Measurements from ENCODE around the gene MFSD6L. TPM values are rescaled to one million over a fixed set of nuclear protein-coding genes. Genes with fewer than 3 reads are reported as not detected.

MFSD6L gene
- total RNA-seq, 1 donor from 2014 or later: not detected

DNA sequence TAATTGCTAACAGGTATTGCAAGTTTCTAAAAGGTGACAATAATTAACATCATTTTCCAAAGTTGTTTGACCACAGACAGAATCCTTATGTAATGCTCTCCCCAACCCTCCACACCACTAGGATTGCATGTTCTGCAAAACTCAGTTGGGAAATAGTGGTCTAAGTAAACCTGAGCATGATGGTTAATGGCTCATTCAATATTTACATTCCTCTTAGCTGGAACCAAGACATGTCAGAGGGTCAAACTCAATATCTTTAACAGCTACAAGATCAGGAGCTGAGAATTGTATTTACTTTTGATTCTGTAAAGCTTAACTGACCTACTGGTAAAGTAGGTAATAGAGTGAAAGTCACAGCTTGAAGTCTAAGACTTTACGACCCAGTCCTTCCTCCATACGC, 10.2 kb downstream of the MFSD6L start:
- no peak for DNase-seq (ENCODE audit: low spot score in 2 of 2)
- intact Hi-C loops (cut with DNase I): loop anchor here (10.0 kb wide), 1 partner anchor 404 kb away; the partner anchor contains the start of gene RPL26

DNA sequence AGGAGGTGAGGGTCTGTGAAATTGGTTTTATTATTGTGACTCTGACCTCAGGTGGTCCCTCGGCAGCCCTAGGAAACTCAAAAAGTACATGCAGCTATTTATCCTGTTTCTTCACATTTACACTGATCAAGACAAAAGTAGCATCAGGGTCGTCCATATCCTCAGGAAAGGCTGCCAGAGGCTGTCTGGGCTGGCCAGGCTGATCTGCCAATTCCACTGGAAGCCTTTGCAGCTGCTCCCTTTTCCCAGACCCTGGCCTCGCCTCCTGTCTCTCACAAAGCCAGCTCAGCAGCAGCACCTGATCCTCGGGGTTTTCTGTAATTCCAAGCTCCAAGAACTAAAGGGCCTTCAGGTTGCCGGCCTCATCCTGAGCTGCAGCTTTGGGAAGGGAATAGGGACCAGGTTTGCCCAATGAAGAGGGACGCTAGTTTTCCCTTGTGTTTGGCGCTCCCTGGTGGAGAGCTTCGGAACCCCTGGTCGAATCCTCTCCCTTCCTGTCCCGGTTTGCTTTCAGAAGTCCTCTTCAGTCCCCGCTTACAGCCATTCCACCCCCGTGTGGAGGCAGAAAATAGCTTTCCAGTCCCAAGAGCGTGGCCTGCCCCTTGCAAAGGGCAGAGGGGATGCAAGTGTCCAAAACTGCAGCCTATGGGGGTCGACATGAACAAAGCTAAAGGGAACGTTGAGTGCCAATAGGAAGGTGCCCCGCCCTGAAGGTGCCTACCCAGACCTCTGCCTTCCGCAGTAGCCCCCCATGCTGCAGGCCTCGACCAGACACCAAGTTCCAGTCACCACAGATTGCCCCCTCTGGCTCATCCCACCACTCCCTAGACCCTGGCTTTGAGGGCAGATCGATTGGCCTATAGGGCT, 13.4 kb downstream of the MFSD6L start:
- TF ChIP-seq, protein P1, sequence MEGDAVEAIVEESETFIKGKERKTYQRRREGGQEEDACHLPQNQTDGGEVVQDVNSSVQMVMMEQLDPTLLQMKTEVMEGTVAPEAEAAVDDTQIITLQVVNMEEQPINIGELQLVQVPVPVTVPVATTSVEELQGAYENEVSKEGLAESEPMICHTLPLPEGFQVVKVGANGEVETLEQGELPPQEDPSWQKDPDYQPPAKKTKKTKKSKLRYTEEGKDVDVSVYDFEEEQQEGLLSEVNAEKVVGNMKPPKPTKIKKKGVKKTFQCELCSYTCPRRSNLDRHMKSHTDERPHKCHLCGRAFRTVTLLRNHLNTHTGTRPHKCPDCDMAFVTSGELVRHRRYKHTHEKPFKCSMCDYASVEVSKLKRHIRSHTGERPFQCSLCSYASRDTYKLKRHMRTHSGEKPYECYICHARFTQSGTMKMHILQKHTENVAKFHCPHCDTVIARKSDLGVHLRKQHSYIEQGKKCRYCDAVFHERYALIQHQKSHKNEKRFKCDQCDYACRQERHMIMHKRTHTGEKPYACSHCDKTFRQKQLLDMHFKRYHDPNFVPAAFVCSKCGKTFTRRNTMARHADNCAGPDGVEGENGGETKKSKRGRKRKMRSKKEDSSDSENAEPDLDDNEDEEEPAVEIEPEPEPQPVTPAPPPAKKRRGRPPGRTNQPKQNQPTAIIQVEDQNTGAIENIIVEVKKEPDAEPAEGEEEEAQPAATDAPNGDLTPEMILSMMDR (IDR thresholded peaks at IDR 0.05): peak; percentile 80 to 84 (median 80)
- no peaks in the 10 kb centered on the region for H3K36me3 ChIP-seq
- no peaks in the 10 kb centered on the region for H3K9me3 ChIP-seq
- DNase-seq (ENCODE audit: low spot score in 2 of 2): peak; percentile 36 to 93
- H3K4me1 ChIP-seq: peaks cover 0 to 8% of the 10 kb centered on the region in 2 donors
- H3K4me3 ChIP-seq: peak overlapping the region in 1 of 2 donors; percentile 10
- intact Hi-C loops (cut with DNase I): loop anchor here (1.0 to 10.0 kb wide), 3 partner anchors 31 to 401 kb away; partner anchors contain the start of gene RPL26
- H3K27ac ChIP-seq: peak overlapping the region; percentile 3 to 32
- no peaks in the 10 kb centered on the region for H3K27me3 ChIP-seq

More for the DNA sequence above, 10.2 kb downstream of the MFSD6L start:
- Histone ChIP-seq H3K27ac (no peak overlapping the region), H3K36me3 (no peaks in the 10 kb centered on the region), H3K4me3 (no peak overlapping the region), H3K9me3 (peaks cover 3 to 8% of the 10 kb centered on the region in 2 donors), H3K4me1 (peaks cover 0 to 8% of the 10 kb centered on the region in 2 donors), H3K27me3 (no peaks in the 10 kb centered on the region)
- TF ChIP-seq, protein P1 (IDR thresholded peaks at IDR 0.05): no peak

DNA sequence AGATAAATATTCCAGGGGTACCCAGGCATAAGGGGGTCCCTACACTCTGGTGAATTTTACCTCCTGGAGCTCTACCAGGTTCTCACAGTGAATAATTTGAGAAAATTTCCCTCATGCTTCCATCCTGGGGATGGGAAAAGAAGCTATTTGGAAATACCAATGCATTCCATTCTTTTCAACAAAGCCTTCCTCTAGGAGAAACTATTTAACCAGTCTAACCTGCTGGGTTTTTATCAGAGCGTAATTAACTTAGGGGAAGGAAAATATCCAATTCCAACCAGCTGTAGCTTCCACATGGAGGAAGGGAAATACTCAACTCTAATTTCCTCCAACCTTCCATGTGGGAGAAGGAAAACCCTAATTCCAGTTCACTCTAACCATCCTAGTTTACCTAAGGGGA, 17.0 kb downstream of the MFSD6L start:
- intact Hi-C loops (cut with DNase I): loop anchor here (10.0 kb wide), 1 partner anchor 397 kb away; the partner anchor contains the start of gene RPL26
- H3K4me1 ChIP-seq: peaks cover 0 to 8% of the 10 kb centered on the region in 2 donors
- no peak overlapping the region for H3K4me3 ChIP-seq
- H3K36me3 ChIP-seq: no peaks in the 10 kb centered on the region
- no peaks in the 10 kb centered on the region for H3K27me3 ChIP-seq
- no peak overlapping the region for H3K27ac ChIP-seq
- no peaks in the 10 kb centered on the region for H3K9me3 ChIP-seq
- no peak for DNase-seq (ENCODE audit: low spot score in 2 of 2)
- TF ChIP-seq, protein P1 (IDR thresholded peaks at IDR 0.05): no peak

DNA sequence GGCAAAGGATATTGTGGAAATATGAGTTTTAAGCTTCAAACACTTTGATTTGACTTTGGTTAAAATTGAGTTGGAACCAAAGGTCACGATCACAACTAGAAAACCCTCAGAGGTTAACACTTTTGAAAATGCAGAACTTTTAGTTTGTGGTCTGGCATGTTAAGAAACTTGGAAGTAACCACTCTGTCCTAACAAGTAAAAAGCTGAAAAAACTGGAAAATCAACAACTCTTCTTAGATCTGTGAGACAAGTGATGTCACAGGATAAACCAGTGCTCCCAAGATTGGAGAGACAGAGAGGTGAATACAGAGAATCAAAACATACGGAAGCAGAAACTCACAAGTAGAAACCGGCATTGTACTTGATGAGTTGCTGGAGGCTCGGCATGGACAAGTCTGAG, 17.4 kb downstream of the MFSD6L start:
- intact Hi-C loops (cut with DNase I): loop anchor here (10.0 kb wide), 1 partner anchor 397 kb away; the partner anchor contains the start of gene RPL26

DNA sequence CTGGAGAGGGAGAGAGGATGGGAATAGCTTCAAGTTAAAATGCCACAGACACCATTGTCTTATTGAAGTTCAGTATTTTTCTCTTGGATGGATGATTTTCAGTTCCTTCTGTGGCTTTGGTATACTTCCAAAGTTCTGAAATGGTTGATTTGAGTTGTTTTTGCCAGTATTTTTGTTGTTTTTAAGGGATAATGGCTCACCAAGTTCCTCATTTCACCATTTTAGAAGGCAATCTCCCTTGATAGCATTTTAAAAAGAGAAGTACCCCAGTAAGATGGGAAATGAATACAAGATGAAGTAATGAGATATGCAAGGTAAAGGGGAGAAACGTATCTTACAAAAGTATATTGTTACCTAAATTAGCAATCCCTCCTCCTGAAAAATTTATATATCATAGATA, 22.3 kb downstream of the MFSD6L start:
- Histone ChIP-seq H3K36me3 (no peaks in the 10 kb centered on the region), H3K27me3 (no peaks in the 10 kb centered on the region), H3K4me3 (no peak overlapping the region), H3K4me1 (peaks cover 6 to 18% of the 10 kb centered on the region in 2 donors), H3K27ac (peak overlapping the region; percentile 48 to 60), H3K9me3 (no peaks in the 10 kb centered on the region)
- DNase-seq (ENCODE audit: low spot score in 2 of 2): no peak
- TF ChIP-seq, protein P1 (IDR thresholded peaks at IDR 0.05): no peak
- intact Hi-C loops (cut with DNase I): no loop called here

More for the DNA sequence above, 17.4 kb downstream of the MFSD6L start:
- H3K27ac ChIP-seq: no peak overlapping the region
- no peaks in the 10 kb centered on the region for H3K36me3 ChIP-seq
- TF ChIP-seq, protein P1 (IDR thresholded peaks at IDR 0.05): no peak
- H3K27me3 ChIP-seq: no peaks in the 10 kb centered on the region
- no peak for DNase-seq (ENCODE audit: low spot score in 2 of 2)
- H3K4me1 ChIP-seq: peaks cover 0 to 12% of the 10 kb centered on the region in 2 donors
- no peak overlapping the region for H3K4me3 ChIP-seq
- no peaks in the 10 kb centered on the region for H3K9me3 ChIP-seq
